Thyroid gland (tissue), 4 donors: ENCODE measurements around the gene CDK19. TPM values are rescaled to one million over a fixed set of nuclear protein-coding genes. Genes with fewer than 3 reads are reported as not detected.
"Not testable (repeated sequence)": the region's sequence is repeated elsewhere in the genome, so short reads cannot be mapped to it uniquely, and the experiment has no call there.

Experiments
- DNase-seq, 2 donors: peaks; one replicate each; pipeline ENCODE4 v3.0.0-alpha.2; 2019
- H3K27ac ChIP-seq, 3 donors: fragments of 200-600 bp; sonication (generic); 1 replicate in 2 of 3; 2 replicates in 1 of 3; pipeline ENCODE4 v1.5.1; 2016 to 2019; ENCODE audit warnings: mild to moderate bottlenecking in 1 of 3, moderate library complexity in 1 of 3
- H3K27me3 ChIP-seq: fragments of 200-600 bp; sonication (generic); one replicate; pipeline ENCODE4 v1.5.1; 2019
- H3K36me3 ChIP-seq, 2 donors: fragments of 200-600 bp; sonication (generic); one replicate each; pipeline ENCODE4 v1.5.1; 2016 to 2019
- H3K4me1 ChIP-seq, 2 donors: fragments of 200-600 bp; sonication (generic); one replicate each; pipeline ENCODE4 v1.5.1; 2017 to 2019
- H3K4me3 ChIP-seq, 3 donors: fragments of 200-600 bp; sonication (generic); replicated peaks in 1 of 3; 1 replicate in 2 of 3; 2 replicates in 1 of 3; pipeline ENCODE4 v1.5.1; 2016; ENCODE audit warnings: mild to moderate bottlenecking in 1 of 3
- H3K9me3 ChIP-seq: fragments of 200-600 bp; sonication (generic); one replicate; pipeline ENCODE4 v1.5.1; 2017
- CTCF ChIP-seq, 6 experiments: fragments of 200-600 bp in 3 of 6; fragments of 450-650 bp in 3 of 6; sonication (generic) in 3 of 6; IDR thresholded peaks; one replicate each; pipeline ENCODE4 v1.5.1; 2016 to 2019; ENCODE audit warnings: antibody characterized with exemption in 6 of 6, mild to moderate bottlenecking in 2 of 6, inconsistent platforms in 1 of 6, moderate library complexity in 1 of 6
- POLR2A ChIP-seq, 2 donors: fragments of 450-650 bp; IDR thresholded peaks; one replicate each; pipeline ENCODE4 v1.6.1; 2017; ENCODE audit warnings: antibody characterized with exemption in 2 of 2, mild to moderate bottlenecking in 2 of 2, moderate library complexity in 1 of 2
- WGBS, 2 donors: methylation state at CpG; one replicate each; pipeline ENCODE4 v1.1.5; 2017; 5-methylcytosine and 5-hydroxymethylcytosine counted together
- intact Hi-C: fragments of 100-400 bp; cut with DNase I; formaldehyde crosslinking; loops from one replicate; pipeline ENCODE4 v1.15.1; 2023
- total RNA-seq, 4 donors: library from RNA; depleted of rRNA; stranded (reverse); fragments of >200 nt; gene quantifications; one replicate each; pipeline ENCODE4 v1.2.3, GENCODE V29; 2016

CDK19 gene
- total RNA-seq, 4 donors from 2014 or later, result 12.6 to 17.9 (median 13.3) TPM

GRCh38 chr6:110720066-110720465, 95.2 kb downstream of the CDK19 start:
- no peak for DNase-seq
- WGBS, 2 donors, result 92 to 97% methylated on average over 3 of the region's 3 CpGs
- Histone ChIP-seq H3K4me3 (no peak overlapping the region), H3K9me3 (no peaks in the 10 kb centered on the region), H3K4me1 (no peaks in the 10 kb centered on the region), H3K27me3 (no peaks in the 10 kb centered on the region), H3K27ac (no peak overlapping the region), H3K36me3 (no peaks in the 10 kb centered on the region)
- TF ChIP-seq CTCF (IDR thresholded peaks at IDR 0.05), result no peak
- no peak for TF ChIP-seq POLR2A (IDR thresholded peaks at IDR 0.05)
- intact Hi-C loops, result no loop called here

GRCh38 chr6:110719601-110720000, 95.7 kb downstream of the CDK19 start:
- H3K4me3 ChIP-seq, H3K36me3 ChIP-seq, intact Hi-C loops, H3K9me3 ChIP-seq, H3K27me3 ChIP-seq, H3K4me1 ChIP-seq, H3K27ac ChIP-seq, DNase-seq: not testable (repeated sequence)
- 95 to 98% methylated on average over 7 of the region's 7 CpGs for WGBS, 2 donors

GRCh38 chr6:110714143-110714542, 101.1 kb downstream of the CDK19 start:
- 96 to 100% methylated on average over 1 of the region's 1 CpG for WGBS, 2 donors
- H3K9me3 ChIP-seq, result no peaks in the 10 kb centered on the region
- no peak for DNase-seq
- no peaks in the 10 kb centered on the region for H3K4me1 ChIP-seq
- H3K4me3 ChIP-seq, result no peak overlapping the region
- no peak overlapping the region for H3K27ac ChIP-seq
- intact Hi-C loops, result no loop called here
- no peaks in the 10 kb centered on the region for H3K36me3 ChIP-seq
- no peaks in the 10 kb centered on the region for H3K27me3 ChIP-seq
- TF ChIP-seq CTCF (IDR thresholded peaks at IDR 0.05) (no peak), POLR2A (IDR thresholded peaks at IDR 0.05) (no peak)

- Histone ChIP-seq H3K4me1 (no peaks in the 10 kb centered on the region), H3K36me3 (no peaks in the 10 kb centered on the region), H3K9me3 (no peaks in the 10 kb centered on the region), H3K27me3 (no peaks in the 10 kb centered on the region), H3K27ac (no peak overlapping the region), H3K4me3 (no peak overlapping the region)
- 98% methylated on average over 3 of the region's 3 CpGs for WGBS, 2 donors
- intact Hi-C loops, result no loop called here
- no peak for TF ChIP-seq CTCF (IDR thresholded peaks at IDR 0.05)
- TF ChIP-seq POLR2A (IDR thresholded peaks at IDR 0.05), result no peak
- DNase-seq, result no peak
Measured at GRCh38 chr6:110712238-110712637, 103.0 kb downstream of the CDK19 start.

- DNase-seq, result no peak
- Histone ChIP-seq H3K27me3 (no peaks in the 10 kb centered on the region), H3K4me1 (no peaks in the 10 kb centered on the region), H3K4me3 (no peak overlapping the region), H3K9me3 (no peaks in the 10 kb centered on the region), H3K27ac (no peak overlapping the region), H3K36me3 (no peaks in the 10 kb centered on the region)
- TF ChIP-seq CTCF (IDR thresholded peaks at IDR 0.05) (no peak), POLR2A (IDR thresholded peaks at IDR 0.05) (no peak)
- intact Hi-C loops, result no loop called here
- 89 to 96% methylated on average over 3 of the region's 3 CpGs for WGBS, 2 donors
Measured at GRCh38 chr6:110710115-110710514, 105.2 kb downstream of the CDK19 start.
